CD14-positive monocyte (primary cell): Measurements from ENCODE around the gene EPB41. TPM values are rescaled to one million over a fixed set of nuclear protein-coding genes. Genes with fewer than 3 reads are reported as not detected.

Experiments used
- DNase-seq, 3 donors: peaks; one replicate each; pipeline ENCODE4 v3.0.0-alpha.2; 2011 to 2022
- H2AFZ ChIP-seq: 2 replicates; pipeline ENCODE4 v1.6.0; 2012; ENCODE audit warnings: mild to moderate bottlenecking, low read depth, low read length, inconsistent platforms; ENCODE audit not compliant: insufficient read depth, poor library complexity, severe bottlenecking
- H3K27ac ChIP-seq, 2 donors: 1 replicate in 1 of 2; 2 replicates in 1 of 2; pipeline ENCODE4 v1.5.1; 2012 to 2013; ENCODE audit warnings: low read length in 2 of 2, control low read depth in 1 of 2, inconsistent platforms in 1 of 2, low read depth in 1 of 2, mild to moderate bottlenecking in 1 of 2
- H3K27me3 ChIP-seq, 2 donors: one replicate each; pipeline versions ENCODE4 v1.6.0 to v1.6.1; 2011 to 2013; ENCODE audit warnings: low read length in 2 of 2; ENCODE audit not compliant: control insufficient read depth in 2 of 2, insufficient read depth in 2 of 2
- H3K36me3 ChIP-seq, 2 donors: replicated peaks in 1 of 2; 1 replicate in 1 of 2; 2 replicates in 1 of 2; pipeline versions ENCODE4 v1.5.1 to v1.6.1; 2012 to 2013; ENCODE audit warnings: low read length in 2 of 2, control low read depth in 1 of 2, inconsistent platforms in 1 of 2, mild to moderate bottlenecking in 1 of 2; ENCODE audit not compliant: insufficient read depth in 2 of 2, control insufficient read depth in 1 of 2
- H3K4me1 ChIP-seq, 2 donors: 1 replicate in 1 of 2; 2 replicates in 1 of 2; pipeline versions ENCODE4 v1.5.1 to v1.6.1; 2012 to 2013; ENCODE audit warnings: low read length in 2 of 2, control low read depth in 1 of 2, inconsistent platforms in 1 of 2, mild to moderate bottlenecking in 1 of 2, moderate library complexity in 1 of 2; ENCODE audit not compliant: insufficient read depth in 2 of 2, control insufficient read depth in 1 of 2
- H3K4me2 ChIP-seq: replicated peaks from 2 replicates; pipeline ENCODE3; 2012; ENCODE audit warnings: low read length, moderate library complexity, mild to moderate bottlenecking; ENCODE audit not compliant: poor library complexity, severe bottlenecking; ENCODE audit errors: extremely low read depth
- H3K4me3 ChIP-seq, 3 experiments: fragments of 200-600 bp in 1 of 3; sonication (generic) in 1 of 3; replicated peaks in 1 of 3; 1 replicate in 2 of 3; 2 replicates in 1 of 3; pipeline ENCODE4 v1.5.1; 2011 to 2013; ENCODE audit warnings: low read length in 3 of 3, mild to moderate bottlenecking in 3 of 3, control low read depth in 2 of 3, low read depth in 2 of 3, inconsistent platforms in 1 of 3, moderate library complexity in 1 of 3
- H3K79me2 ChIP-seq: 2 replicates; pipeline ENCODE4 v1.6.0; 2012; ENCODE audit warnings: mild to moderate bottlenecking, control low read depth, inconsistent platforms, low read length, moderate library complexity; ENCODE audit not compliant: insufficient read depth
- H3K9ac ChIP-seq: 2 replicates; pipeline ENCODE4 v1.6.0; 2017; ENCODE audit warnings: low read length, mild to moderate bottlenecking; ENCODE audit not compliant: insufficient read depth, poor library complexity, severe bottlenecking
- H3K9me3 ChIP-seq, 2 donors: replicated peaks in 1 of 2; 1 replicate in 1 of 2; 2 replicates in 1 of 2; pipeline versions ENCODE4 v1.5.1 to v1.6.1; 2012 to 2013; ENCODE audit warnings: low read length in 2 of 2, control low read depth in 1 of 2; ENCODE audit not compliant: control insufficient read depth in 1 of 2, insufficient read depth in 1 of 2
- H4K20me1 ChIP-seq: 2 replicates; pipeline ENCODE4 v1.6.0; 2012; ENCODE audit warnings: mild to moderate bottlenecking, low read length, control low read depth, moderate library complexity; ENCODE audit not compliant: insufficient read depth
- H3K27ac Mint-ChIP-seq, 7 donors: one replicate each; pipeline ENCODE4 v1.8.0; 2020; ENCODE audit warnings: mild to moderate bottlenecking in 7 of 7, mixed read lengths in 7 of 7, moderate library complexity in 6 of 7, inconsistent platforms in 2 of 7
- H3K27me3 Mint-ChIP-seq, 3 donors: one replicate each; pipeline ENCODE4 v1.8.0; 2021 to 2022; ENCODE audit warnings: low read depth in 3 of 3, mild to moderate bottlenecking in 3 of 3, mixed read lengths in 3 of 3, moderate library complexity in 3 of 3, inconsistent platforms in 1 of 3
- H3K36me3 Mint-ChIP-seq, 2 donors: one replicate each; pipeline ENCODE4 v1.8.0; 2020; ENCODE audit warnings: mixed read lengths in 2 of 2, inconsistent platforms in 1 of 2, mild to moderate bottlenecking in 1 of 2
- H3K4me1 Mint-ChIP-seq: one replicate; pipeline ENCODE4 v1.8.0; 2020; ENCODE audit warnings: mild to moderate bottlenecking, mixed read lengths
- H3K4me3 Mint-ChIP-seq, 2 donors: one replicate each; pipeline ENCODE4 v1.8.0; 2020; ENCODE audit warnings: mild to moderate bottlenecking in 2 of 2, mixed read lengths in 2 of 2, moderate library complexity in 1 of 2
- H3K9me3 Mint-ChIP-seq, 7 donors: one replicate each; pipeline ENCODE4 v1.8.0; 2020 to 2022; ENCODE audit warnings: mixed read lengths in 7 of 7, mild to moderate bottlenecking in 6 of 7, moderate library complexity in 6 of 7, inconsistent platforms in 2 of 7
- WGBS: methylation state at CpG from one replicate; pipeline ENCODE4 v1.1.5; 2013; ENCODE audit warnings: missing lambda C conversion rate; ENCODE audit not compliant: insufficient coverage; 5-methylcytosine and 5-hydroxymethylcytosine counted together
- intact Hi-C, 2 donors: fragments of 100-400 bp; cut with micrococcal nuclease; formaldehyde crosslinking; loops; one replicate each; pipeline versions ENCODE4 v1.15.0 to v1.15.1; 2023
- polyA plus RNA-seq, 3 donors: library from polyadenylated mRNA; depleted of rRNA in 1 of 3; unstranded in 2 of 3; stranded (reverse) in 1 of 3; fragments of 300-500 nt in 2 of 3; fragments of >200 nt in 1 of 3; fragmentation: Illumina TruSeq in 2 of 3; gene quantifications; 1 replicate in 2 of 3; 2 replicates in 1 of 3; pipeline ENCODE4 v1.2.3, GENCODE V29; 2012 to 2021
- TF ChIP-seq, protein P1 (sequence below): fragments of 200-600 bp; IDR thresholded peaks from one replicate; pipeline ENCODE4 v1.8.0; 2022; ENCODE audit warnings: antibody characterized with exemption, mild to moderate bottlenecking

Gene EPB41
- polyA plus RNA-seq, 3 donors: 11.3 to 19.4 (median 18.9) TPM

DNA sequence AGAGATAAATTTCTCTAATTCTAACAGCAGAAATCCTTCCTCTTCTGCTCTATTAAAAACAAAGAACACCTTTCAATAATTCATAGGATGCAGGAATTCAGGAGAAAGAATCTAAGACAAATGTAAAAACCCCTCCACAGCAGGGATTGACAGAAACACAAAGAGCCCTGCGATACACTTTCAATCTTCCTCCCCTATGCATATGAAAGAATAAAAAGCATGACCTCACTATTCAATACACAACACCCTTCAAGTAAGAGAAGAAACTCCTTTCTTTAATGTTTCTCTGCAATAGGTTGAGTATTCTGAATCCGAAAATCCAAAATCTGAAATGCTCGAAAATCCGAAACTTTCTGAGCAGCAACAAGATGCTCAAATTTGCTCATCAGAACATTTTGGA lies 250.2 kb downstream of the EPB41 start:
- no peaks in the 10 kb centered on the region for H3K4me1 ChIP-seq
- Mint-ChIP-seq H3K27ac (peak overlapping the region in 1 of 7 donors; percentile 16), H3K36me3 (peaks cover 52 to 72% of the 10 kb centered on the region in 2 donors), H3K4me1 (peaks cover 3% of the 10 kb centered on the region), H3K27me3 (peaks cover 0 to 2% (median 0%) of the 10 kb centered on the region in 3 donors), H3K4me3 (no peak overlapping the region), H3K9me3 (no peaks in the 10 kb centered on the region)
- H3K4me3 ChIP-seq: no peak overlapping the region
- DNase-seq: no peak
- no peak overlapping the region for H2AFZ ChIP-seq
- H4K20me1 ChIP-seq: peaks cover 100% of the 10 kb centered on the region
- TF ChIP-seq, protein P1, sequence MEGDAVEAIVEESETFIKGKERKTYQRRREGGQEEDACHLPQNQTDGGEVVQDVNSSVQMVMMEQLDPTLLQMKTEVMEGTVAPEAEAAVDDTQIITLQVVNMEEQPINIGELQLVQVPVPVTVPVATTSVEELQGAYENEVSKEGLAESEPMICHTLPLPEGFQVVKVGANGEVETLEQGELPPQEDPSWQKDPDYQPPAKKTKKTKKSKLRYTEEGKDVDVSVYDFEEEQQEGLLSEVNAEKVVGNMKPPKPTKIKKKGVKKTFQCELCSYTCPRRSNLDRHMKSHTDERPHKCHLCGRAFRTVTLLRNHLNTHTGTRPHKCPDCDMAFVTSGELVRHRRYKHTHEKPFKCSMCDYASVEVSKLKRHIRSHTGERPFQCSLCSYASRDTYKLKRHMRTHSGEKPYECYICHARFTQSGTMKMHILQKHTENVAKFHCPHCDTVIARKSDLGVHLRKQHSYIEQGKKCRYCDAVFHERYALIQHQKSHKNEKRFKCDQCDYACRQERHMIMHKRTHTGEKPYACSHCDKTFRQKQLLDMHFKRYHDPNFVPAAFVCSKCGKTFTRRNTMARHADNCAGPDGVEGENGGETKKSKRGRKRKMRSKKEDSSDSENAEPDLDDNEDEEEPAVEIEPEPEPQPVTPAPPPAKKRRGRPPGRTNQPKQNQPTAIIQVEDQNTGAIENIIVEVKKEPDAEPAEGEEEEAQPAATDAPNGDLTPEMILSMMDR: no peak
- H3K4me2 ChIP-seq: no peak overlapping the region
- no peaks in the 10 kb centered on the region for H3K9me3 ChIP-seq
- H3K27ac ChIP-seq: no peak overlapping the region
- intact Hi-C loops: no loop called here
- H3K79me2 ChIP-seq: peaks cover 94% of the 10 kb centered on the region
- H3K9ac ChIP-seq: no peak overlapping the region
- peaks cover 66 to 94% of the 10 kb centered on the region in 2 donors for H3K36me3 ChIP-seq
- H3K27me3 ChIP-seq: no peaks in the 10 kb centered on the region
- WGBS: 96% methylated on average over 3 of the region's 4 CpGs

DNA sequence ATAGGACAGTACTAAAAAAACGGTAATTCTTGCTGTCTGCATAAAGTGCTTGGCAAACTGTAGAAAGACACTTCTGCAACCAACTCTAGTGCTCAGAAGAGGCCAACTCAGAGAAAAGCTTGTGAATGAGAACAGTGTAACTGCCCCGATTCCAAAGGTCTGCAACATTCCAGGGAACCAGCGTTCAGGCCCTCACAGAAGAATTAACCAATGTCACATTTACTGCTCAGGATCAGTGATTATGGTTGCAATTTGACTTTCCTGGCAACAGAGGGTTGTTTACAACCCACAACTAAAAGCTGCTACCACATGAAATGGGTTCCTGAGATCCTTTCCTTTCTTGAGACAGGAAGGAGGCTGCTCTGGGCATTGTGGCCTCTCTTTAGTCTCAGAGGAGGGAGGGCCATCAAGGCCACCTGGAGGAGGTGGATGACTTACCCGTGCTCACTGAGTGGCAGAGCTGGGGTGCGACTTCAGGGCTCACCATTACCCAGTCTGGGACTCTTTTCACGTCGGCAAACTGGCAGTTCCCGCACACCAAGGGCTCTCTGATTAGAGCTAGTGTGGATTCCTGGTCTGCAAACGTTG lies 252.0 kb downstream of the EPB41 start:
- Histone ChIP-seq H3K4me3 (no peak overlapping the region), H3K27ac (peak overlapping the region in 1 of 2 donors; percentile 17), H3K9me3 (no peaks in the 10 kb centered on the region), H4K20me1 (peaks cover 100% of the 10 kb centered on the region), H3K36me3 (peaks cover 54 to 96% of the 10 kb centered on the region in 2 donors), H3K4me2 (no peak overlapping the region), H3K79me2 (peaks cover 100% of the 10 kb centered on the region), H3K9ac (no peak overlapping the region), H2AFZ (no peak overlapping the region), H3K27me3 (no peaks in the 10 kb centered on the region), H3K4me1 (peaks cover 6 to 15% of the 10 kb centered on the region in 2 donors)
- peaks cover 21% of the 10 kb centered on the region for H3K4me1 Mint-ChIP-seq
- H3K9me3 Mint-ChIP-seq: no peaks in the 10 kb centered on the region
- TF ChIP-seq, protein P1: no peak
- H3K27ac Mint-ChIP-seq: peak overlapping the region in 2 of 7 donors; percentile 14 to 38
- intact Hi-C loops: no loop called here
- peaks cover 47 to 71% of the 10 kb centered on the region in 2 donors for H3K36me3 Mint-ChIP-seq
- H3K27me3 Mint-ChIP-seq: no peaks in the 10 kb centered on the region
- no peak for DNase-seq
- no peak overlapping the region for H3K4me3 Mint-ChIP-seq
- WGBS: 96% methylated on average over 6 of the region's 9 CpGs
